Colonic mucosa (tissue), 4 donors: ENCODE results near the gene TCHP. TPM values are rescaled to one million over a fixed set of nuclear protein-coding genes. Genes with fewer than 3 reads are reported as not detected.

ENCODE experiments used
- DNase-seq: peaks from one replicate; pipeline ENCODE4 v3.0.0-alpha.2; 2020
- H3K27ac ChIP-seq: fragments of 200-600 bp; one replicate; pipeline ENCODE4 v1.8.0; 2021
- H3K27me3 ChIP-seq: fragments of 200-600 bp; one replicate; pipeline ENCODE4 v1.8.0; 2021
- H3K36me3 ChIP-seq: fragments of 200-600 bp; one replicate; pipeline ENCODE4 v1.8.0; 2021
- H3K4me1 ChIP-seq: fragments of 200-600 bp; one replicate; pipeline ENCODE4 v1.8.0; 2021; ENCODE audit warnings: mild to moderate bottlenecking
- H3K4me3 ChIP-seq: fragments of 200-600 bp; one replicate; pipeline ENCODE4 v1.8.0; 2021
- H3K9ac ChIP-seq, 2 donors: one replicate each; pipeline ENCODE4 v1.7.0; 2013; ENCODE audit warnings: control low read depth in 2 of 2, low read depth in 2 of 2, low read length in 2 of 2
- H3K9me3 ChIP-seq: fragments of 200-600 bp; one replicate; pipeline ENCODE4 v1.8.0; 2021
- intact Hi-C: fragments of 100-400 bp; cut with DNase I; formaldehyde crosslinking; loops from one replicate; pipeline ENCODE4 v1.14.1; 2022
- total RNA-seq, 2 donors: library from RNA; stranded (reverse); fragmentation: NEBNext Ultra II Directional in 1 of 2; extraction: Animal tissue kit (Norgen Biotek cat#: 25700) in 1 of 2; gene quantifications; one replicate each; pipeline ENCODE4 v1.2.1, GENCODE V29; 2021
- TF ChIP-seq, protein P1 (sequence below): fragments of 200-600 bp; IDR thresholded peaks from one replicate; pipeline ENCODE4 v1.8.0; 2022; ENCODE audit warnings: antibody characterized with exemption, mild to moderate bottlenecking
- donor health status: healthy.
- donor health status: DM: no; HTN: no; CAD: no.
- donor health status: DM: no; HTN: no; CAD: no.

TCHP gene
- total RNA-seq, 2 donors from 2014 or later: 11.4 to 27.0 TPM

DNA sequence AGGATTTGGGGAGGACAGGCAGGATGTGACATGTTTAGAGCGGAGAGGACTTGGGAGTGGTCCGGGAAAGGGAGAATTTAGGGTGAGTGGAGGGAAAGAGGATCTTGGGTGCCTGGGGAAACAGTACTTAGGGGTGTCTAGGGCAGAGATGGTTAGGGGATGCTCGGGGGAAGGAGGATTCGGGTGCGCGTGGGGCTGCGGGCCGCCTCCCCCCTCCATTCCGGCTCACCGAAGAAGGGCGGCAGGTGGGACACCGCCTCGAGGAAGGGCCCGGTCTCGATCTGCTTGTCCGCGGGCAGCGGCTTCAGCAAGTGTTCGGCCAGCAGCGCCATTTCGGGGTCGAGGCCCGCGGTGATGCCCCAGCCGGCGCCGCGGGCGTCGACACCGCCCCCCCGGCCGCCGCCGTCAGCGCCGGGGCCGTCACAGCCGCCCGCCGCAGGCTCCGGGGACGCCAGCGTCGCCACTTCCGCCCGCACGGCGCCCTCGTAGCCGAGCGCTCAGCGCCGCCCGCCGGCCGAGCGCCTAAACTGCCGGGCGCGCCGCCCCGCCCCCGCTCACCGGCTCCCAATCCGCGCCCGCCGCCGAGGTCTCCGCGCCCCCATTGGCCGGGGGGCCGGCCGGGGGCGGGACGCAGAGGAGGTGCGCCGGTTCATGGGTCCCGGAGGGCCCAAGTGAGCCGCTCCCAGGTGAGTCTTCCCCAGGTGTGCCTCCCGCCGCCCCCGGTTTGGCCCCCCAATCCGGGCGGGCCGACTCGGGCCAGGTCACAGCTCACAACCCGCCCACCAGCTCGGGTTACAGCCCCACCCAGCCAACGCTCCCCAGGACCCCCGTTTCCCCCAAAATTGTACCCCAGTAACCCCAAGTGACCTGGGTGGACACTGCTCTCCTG is 19.8 kb upstream of the TCHP start, which contains the start of gene GLTP:
GLTP (minus strand) TSS at position 499 of the 889 bp plus-strand sequence; CDS start at position 332, 167 bp downstream.
- peak; percentile 84 for DNase-seq
- H3K4me1 ChIP-seq: peaks cover 5% of the 10 kb centered on the region
- peak within 1 kb of the TSS; percentile 26 for H3K27ac ChIP-seq
- intact Hi-C loops: loop anchor here (5.0 kb wide), 1 partner anchor 73 kb away; no protein-coding TSS in a partner anchor
- H3K27me3 ChIP-seq: no peaks in the 10 kb centered on the region
- peak within 1 kb of the TSS; percentile 68 for H3K4me3 ChIP-seq
- TF ChIP-seq, protein P1, sequence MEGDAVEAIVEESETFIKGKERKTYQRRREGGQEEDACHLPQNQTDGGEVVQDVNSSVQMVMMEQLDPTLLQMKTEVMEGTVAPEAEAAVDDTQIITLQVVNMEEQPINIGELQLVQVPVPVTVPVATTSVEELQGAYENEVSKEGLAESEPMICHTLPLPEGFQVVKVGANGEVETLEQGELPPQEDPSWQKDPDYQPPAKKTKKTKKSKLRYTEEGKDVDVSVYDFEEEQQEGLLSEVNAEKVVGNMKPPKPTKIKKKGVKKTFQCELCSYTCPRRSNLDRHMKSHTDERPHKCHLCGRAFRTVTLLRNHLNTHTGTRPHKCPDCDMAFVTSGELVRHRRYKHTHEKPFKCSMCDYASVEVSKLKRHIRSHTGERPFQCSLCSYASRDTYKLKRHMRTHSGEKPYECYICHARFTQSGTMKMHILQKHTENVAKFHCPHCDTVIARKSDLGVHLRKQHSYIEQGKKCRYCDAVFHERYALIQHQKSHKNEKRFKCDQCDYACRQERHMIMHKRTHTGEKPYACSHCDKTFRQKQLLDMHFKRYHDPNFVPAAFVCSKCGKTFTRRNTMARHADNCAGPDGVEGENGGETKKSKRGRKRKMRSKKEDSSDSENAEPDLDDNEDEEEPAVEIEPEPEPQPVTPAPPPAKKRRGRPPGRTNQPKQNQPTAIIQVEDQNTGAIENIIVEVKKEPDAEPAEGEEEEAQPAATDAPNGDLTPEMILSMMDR: peak; percentile 17
- peak within 1 kb of the TSS; percentile 85 to 88 for H3K9ac ChIP-seq
- H3K9me3 ChIP-seq: no peaks in the 10 kb centered on the region
- H3K36me3 ChIP-seq: no peaks in the 10 kb centered on the region

DNA sequence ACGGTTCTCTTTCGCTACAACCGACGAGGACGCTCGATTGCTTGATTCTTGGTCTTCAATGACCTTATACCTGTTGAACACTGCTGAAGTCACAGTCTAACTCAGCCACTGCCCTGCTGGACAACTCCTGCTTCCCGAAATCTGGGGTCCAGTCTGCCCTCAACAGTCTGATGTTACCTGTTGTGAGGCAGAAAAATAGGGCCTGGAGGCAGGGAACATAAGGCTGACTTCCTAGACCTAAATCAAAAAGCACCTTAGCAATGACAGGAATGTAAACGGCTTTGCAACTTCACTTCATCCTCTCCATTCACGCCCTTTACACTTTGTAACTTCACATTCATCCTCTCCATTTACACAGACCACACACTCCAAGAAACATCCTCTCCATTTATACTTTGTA is 19.1 kb upstream of the TCHP start:
- Histone ChIP-seq H3K4me3 (peak overlapping the region; percentile 68), H3K27me3 (no peaks in the 10 kb centered on the region), H3K9ac (peak overlapping the region; percentile 48 to 84), H3K4me1 (peaks cover 3% of the 10 kb centered on the region), H3K27ac (no peak overlapping the region), H3K36me3 (no peaks in the 10 kb centered on the region), H3K9me3 (no peaks in the 10 kb centered on the region)
- DNase-seq: no peak
- intact Hi-C loops: loop anchor here (5.0 kb wide), 1 partner anchor 74 kb away; no protein-coding TSS in a partner anchor
- TF ChIP-seq, protein P1: no peak

DNA sequence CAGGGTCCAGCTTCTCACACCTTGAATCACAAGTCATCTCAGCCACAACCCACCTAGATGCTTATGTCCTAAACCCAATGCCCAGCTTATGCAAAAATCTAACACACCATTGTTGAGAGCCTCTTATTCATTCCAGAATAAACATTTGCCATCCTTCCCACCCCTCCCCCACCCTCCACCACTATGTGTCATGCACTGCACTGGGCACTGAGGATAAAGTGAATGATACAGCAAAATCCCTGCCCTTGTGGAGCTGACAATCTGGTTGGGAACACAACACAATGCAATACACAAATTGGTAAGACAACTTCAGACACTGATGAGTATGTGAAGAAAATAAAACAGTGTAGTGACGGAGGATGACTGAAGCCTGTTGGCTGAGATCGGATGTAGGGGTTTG is 18.3 kb upstream of the TCHP start:
- no peak overlapping the region for H3K9ac ChIP-seq

DNA sequence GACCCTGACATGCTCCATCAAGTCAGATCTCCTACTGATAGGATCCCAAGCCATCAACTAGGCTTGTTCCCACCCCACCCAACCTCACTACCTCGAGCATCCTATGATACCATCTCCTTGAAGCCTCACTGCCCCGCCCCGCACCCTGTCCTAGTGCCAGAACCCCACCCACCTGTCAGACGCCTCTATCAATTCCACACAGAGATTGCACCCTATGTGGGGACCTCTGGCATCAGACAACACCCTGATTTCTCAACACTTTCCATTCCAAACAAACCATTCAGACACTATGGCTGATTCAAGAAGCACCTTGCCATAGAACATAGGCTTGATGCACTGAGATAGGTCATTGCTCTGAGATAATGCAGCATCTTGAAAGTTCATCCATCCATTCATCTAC is 16.6 kb upstream of the TCHP start:
- no peaks in the 10 kb centered on the region for H3K9me3 ChIP-seq
- no peak for DNase-seq
- H3K9ac ChIP-seq: no peak overlapping the region
- no peaks in the 10 kb centered on the region for H3K4me1 ChIP-seq
- no peak overlapping the region for H3K27ac ChIP-seq
- H3K27me3 ChIP-seq: no peaks in the 10 kb centered on the region
- no peak overlapping the region for H3K4me3 ChIP-seq
- no peaks in the 10 kb centered on the region for H3K36me3 ChIP-seq
- intact Hi-C loops: loop anchor here (5.0 kb wide), 1 partner anchor 76 kb away; no protein-coding TSS in a partner anchor
- TF ChIP-seq, protein P1: no peak

More for the DNA sequence above, 18.3 kb upstream of the TCHP start:
- no peak overlapping the region for H3K27ac ChIP-seq
- DNase-seq: no peak
- H3K27me3 ChIP-seq: no peaks in the 10 kb centered on the region
- no peaks in the 10 kb centered on the region for H3K4me1 ChIP-seq
- TF ChIP-seq, protein P1: no peak
- no peak overlapping the region for H3K4me3 ChIP-seq
- H3K36me3 ChIP-seq: no peaks in the 10 kb centered on the region
- intact Hi-C loops: loop anchor here (5.0 kb wide), 1 partner anchor 74 kb away; no protein-coding TSS in a partner anchor
- H3K9me3 ChIP-seq: no peaks in the 10 kb centered on the region

DNA sequence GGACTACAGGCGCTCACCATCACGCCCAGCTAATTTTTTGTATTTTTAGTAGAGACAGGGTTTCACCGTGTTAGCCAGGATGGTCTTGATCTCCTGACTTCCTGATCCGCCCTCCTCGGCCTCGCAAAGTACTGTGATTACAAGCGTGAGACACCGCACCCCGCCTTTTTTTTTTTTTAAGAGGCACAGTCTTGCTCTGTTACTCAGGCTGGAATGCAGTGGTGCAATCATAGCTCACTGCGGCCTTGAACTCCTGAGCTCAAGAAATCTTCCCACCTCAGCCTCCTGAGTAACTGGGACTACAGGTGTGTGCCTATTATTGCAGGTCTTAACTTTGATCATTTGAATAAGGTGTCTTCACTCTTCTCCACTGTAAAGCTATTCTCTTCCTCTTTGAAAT is 14.5 kb upstream of the TCHP start:
- peak; percentile 52 for DNase-seq
- Histone ChIP-seq H3K9me3 (no peaks in the 10 kb centered on the region), H3K27ac (no peak overlapping the region), H3K27me3 (no peaks in the 10 kb centered on the region), H3K4me3 (no peak overlapping the region), H3K9ac (no peak overlapping the region), H3K36me3 (no peaks in the 10 kb centered on the region), H3K4me1 (no peaks in the 10 kb centered on the region)
- intact Hi-C loops: no loop called here
- TF ChIP-seq, protein P1: no peak
